Measurements from ENCODE around the gene SHC3. TPM values are rescaled to one million over a fixed set of nuclear protein-coding genes. Genes with fewer than 3 reads are reported as not detected.

The SHC3 gene
- total RNA-seq, 1 donor, result 26.5 TPM

DNA sequence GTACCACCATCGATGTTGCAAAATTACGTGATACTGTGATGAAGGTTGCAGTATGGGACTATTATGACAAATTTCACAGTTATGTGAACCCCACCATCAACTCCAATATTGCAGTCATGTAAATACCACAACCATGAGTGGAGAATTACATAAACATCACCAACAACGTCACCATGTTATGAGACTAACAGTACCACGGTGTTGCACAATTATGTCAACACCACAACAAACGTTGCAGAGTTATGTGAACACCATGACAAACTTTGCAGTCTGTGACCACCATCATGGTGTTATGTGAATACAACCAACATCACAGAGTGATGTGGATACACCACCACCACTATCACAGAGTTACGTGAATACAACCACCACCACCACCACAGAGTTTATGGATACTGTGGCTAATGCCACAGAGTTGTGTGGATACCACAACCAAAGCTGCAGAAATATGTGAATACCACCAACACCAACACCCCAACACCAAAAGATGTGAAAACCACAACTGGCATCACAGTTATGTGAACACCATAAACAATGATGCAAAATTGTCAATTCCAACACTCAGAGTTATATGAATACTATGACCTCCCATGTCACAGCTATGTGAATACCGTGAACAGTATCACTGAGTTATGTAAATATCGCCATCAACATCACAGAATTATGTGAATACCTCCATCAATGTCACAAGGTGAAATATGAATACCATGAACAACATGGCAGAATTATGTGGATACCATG, 62.4 kb downstream of the SHC3 start:
- TF ChIP-seq, protein P1, sequence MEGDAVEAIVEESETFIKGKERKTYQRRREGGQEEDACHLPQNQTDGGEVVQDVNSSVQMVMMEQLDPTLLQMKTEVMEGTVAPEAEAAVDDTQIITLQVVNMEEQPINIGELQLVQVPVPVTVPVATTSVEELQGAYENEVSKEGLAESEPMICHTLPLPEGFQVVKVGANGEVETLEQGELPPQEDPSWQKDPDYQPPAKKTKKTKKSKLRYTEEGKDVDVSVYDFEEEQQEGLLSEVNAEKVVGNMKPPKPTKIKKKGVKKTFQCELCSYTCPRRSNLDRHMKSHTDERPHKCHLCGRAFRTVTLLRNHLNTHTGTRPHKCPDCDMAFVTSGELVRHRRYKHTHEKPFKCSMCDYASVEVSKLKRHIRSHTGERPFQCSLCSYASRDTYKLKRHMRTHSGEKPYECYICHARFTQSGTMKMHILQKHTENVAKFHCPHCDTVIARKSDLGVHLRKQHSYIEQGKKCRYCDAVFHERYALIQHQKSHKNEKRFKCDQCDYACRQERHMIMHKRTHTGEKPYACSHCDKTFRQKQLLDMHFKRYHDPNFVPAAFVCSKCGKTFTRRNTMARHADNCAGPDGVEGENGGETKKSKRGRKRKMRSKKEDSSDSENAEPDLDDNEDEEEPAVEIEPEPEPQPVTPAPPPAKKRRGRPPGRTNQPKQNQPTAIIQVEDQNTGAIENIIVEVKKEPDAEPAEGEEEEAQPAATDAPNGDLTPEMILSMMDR (IDR thresholded peaks at IDR 0.05; ENCODE audit: insufficient read depth, low read length), result no peak

DNA sequence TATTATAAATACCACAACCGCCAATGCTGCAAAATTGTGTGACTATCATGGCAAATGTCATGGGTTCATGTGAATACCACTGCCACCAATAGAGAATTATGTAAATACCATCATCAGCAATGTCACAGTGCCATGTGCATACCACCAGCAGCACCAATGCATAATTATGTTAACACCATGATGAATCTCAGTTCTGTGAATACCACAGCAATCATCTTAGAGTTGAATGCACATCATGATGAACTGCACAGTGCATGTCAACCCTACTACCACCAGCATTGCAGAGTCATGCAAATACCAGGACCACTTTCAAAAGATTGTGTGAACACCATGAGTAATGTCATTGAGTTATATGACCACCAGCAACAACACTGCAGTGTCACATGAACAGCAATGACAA, 63.2 kb downstream of the SHC3 start:
- DNase-seq (ENCODE audit: low read depth), result no peak
- TF ChIP-seq, protein P1 (IDR thresholded peaks at IDR 0.05; ENCODE audit: insufficient read depth, low read length), result no peak
- H3K4me3 ChIP-seq (ENCODE audit: low read depth, low read length), result no peak overlapping the region

More for the DNA sequence above, 62.4 kb downstream of the SHC3 start:
- H3K4me3 ChIP-seq (ENCODE audit: low read depth, low read length), result no peak overlapping the region
- DNase-seq (ENCODE audit: low read depth), result peak; percentile 54

- TF ChIP-seq, protein P1 (IDR thresholded peaks at IDR 0.05; ENCODE audit: insufficient read depth, low read length), result no peak
- no peak for DNase-seq (ENCODE audit: low read depth)
- no peak overlapping the region for H3K4me3 ChIP-seq (ENCODE audit: low read depth, low read length)
These were observed 63.9 kb downstream of the SHC3 start for GRCh38 chr9:89114741-89115140.

- TF ChIP-seq, protein P1 (IDR thresholded peaks at IDR 0.05; ENCODE audit: insufficient read depth, low read length), result no peak
- no peak overlapping the region for H3K4me3 ChIP-seq (ENCODE audit: low read depth, low read length)
- no peak for DNase-seq (ENCODE audit: low read depth)
These were observed 64.8 kb downstream of the SHC3 start for GRCh38 chr9:89113851-89114250.

DNA sequence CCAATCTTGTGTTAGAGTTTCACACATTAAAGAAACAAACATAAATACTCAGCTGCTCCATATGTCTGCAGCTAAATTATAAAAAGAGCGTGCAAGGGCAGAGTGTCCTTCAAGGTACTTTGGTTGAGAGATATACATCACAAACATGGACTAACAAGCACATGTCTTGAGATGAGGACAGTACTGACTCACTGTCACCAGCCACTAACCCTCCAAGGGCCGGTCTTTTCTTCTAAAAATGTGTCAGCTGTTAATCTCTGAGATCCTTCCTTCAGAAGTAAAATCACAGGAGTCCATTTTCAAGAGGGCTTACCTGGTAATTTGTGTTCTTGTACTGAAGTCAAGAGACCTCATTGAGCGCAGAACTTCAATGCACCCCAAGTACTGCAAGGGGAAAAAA, 66.4 kb downstream of the SHC3 start:
- TF ChIP-seq, protein P1 (IDR thresholded peaks at IDR 0.05; ENCODE audit: insufficient read depth, low read length), result no peak
- H3K4me3 ChIP-seq (ENCODE audit: low read depth, low read length), result no peak overlapping the region

DNA sequence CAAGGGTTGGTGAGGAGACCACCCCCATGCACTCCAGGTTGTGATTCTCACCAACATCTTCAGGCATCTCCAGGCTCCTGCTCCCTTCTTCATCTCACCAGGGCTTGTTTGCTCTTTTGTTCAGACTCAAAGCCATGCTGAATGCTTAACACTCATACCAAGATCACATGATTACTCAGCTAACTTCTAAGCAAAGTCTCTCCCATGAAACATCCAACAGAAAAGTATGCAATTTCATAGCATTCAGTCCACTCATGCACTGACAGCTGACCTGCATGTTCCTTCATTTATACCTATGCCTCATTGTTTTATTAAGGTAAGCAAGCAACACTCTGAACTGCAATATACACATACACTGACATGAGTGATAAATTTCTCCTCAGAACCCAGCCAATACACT, 69.0 kb downstream of the SHC3 start:
- H3K4me3 ChIP-seq (ENCODE audit: low read depth, low read length), result no peak overlapping the region
- DNase-seq (ENCODE audit: low read depth), result peak; percentile 9
- TF ChIP-seq, protein P1 (IDR thresholded peaks at IDR 0.05; ENCODE audit: insufficient read depth, low read length), result no peak

More for the DNA sequence above, 66.4 kb downstream of the SHC3 start:
- DNase-seq (ENCODE audit: low read depth), result no peak

- TF ChIP-seq, protein P1 (IDR thresholded peaks at IDR 0.05; ENCODE audit: insufficient read depth, low read length), result no peak
- no peak for DNase-seq (ENCODE audit: low read depth)
- H3K4me3 ChIP-seq (ENCODE audit: low read depth, low read length), result no peak overlapping the region
These were observed 71.2 kb downstream of the SHC3 start for GRCh38 chr9:89107406-89107805.

Data from fibroblast of the aortic adventitia (primary cell).